ENCODE data around the gene ADAM12.

GRCh38 chr10:126235979-126236851 lies 152.1 kb downstream of the ADAM12 start:
- TF ChIP-seq, protein P1, sequence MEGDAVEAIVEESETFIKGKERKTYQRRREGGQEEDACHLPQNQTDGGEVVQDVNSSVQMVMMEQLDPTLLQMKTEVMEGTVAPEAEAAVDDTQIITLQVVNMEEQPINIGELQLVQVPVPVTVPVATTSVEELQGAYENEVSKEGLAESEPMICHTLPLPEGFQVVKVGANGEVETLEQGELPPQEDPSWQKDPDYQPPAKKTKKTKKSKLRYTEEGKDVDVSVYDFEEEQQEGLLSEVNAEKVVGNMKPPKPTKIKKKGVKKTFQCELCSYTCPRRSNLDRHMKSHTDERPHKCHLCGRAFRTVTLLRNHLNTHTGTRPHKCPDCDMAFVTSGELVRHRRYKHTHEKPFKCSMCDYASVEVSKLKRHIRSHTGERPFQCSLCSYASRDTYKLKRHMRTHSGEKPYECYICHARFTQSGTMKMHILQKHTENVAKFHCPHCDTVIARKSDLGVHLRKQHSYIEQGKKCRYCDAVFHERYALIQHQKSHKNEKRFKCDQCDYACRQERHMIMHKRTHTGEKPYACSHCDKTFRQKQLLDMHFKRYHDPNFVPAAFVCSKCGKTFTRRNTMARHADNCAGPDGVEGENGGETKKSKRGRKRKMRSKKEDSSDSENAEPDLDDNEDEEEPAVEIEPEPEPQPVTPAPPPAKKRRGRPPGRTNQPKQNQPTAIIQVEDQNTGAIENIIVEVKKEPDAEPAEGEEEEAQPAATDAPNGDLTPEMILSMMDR (IDR thresholded peaks at IDR 0.05): no peak
- TF ChIP-seq POLR2AphosphoS5 (IDR thresholded peaks at IDR 0.05): no peak
